ENCODE measurements around the gene MBD3L3.
"Not testable (repeated sequence)": the region's sequence is repeated elsewhere in the genome, so short reads cannot be mapped to it uniquely, and the experiment has no call there.

Gene MBD3L3

GRCh38 chr19:7058576-7058975, at the start of gene MBD3L3:
MBD3L3 (minus strand) TSS chr19:7058676; CDS start chr19:7058605, 71 bp downstream.
- DNase-seq; H3K27ac ChIP-seq; H3K4me3 ChIP-seq; H3K36me3 ChIP-seq; intact Hi-C loops (cut with DNase I; ENCODE audit: low total_unique reads); H3K4me1 ChIP-seq; H3K27me3 ChIP-seq; H3K9me3 ChIP-seq: not testable (repeated sequence)

- no peaks in the 10 kb centered on the region for H3K36me3 ChIP-seq
- DNase-seq, result no peak
- no peaks in the 10 kb centered on the region for H3K9me3 ChIP-seq
- H3K27me3 ChIP-seq, result no peaks in the 10 kb centered on the region
- H3K4me1 ChIP-seq, result peaks cover 0 to 4% (median 0%) of the 10 kb centered on the region in 4 donors
- no peak overlapping the region for H3K27ac ChIP-seq
- no peak overlapping the region for H3K4me3 ChIP-seq
- intact Hi-C loops (cut with DNase I; ENCODE audit: low total_unique reads), result no loop called here
- no peak for TF ChIP-seq CTCF (IDR thresholded peaks at IDR 0.05)
Measured at GRCh38 chr19:7106711-7107657, 48.5 kb upstream of the MBD3L3 start.

GRCh38 chr19:7104747-7105447, 46.4 kb upstream of the MBD3L3 start:
- peak in 1 of 2 donors; percentile 54 for DNase-seq
- no peaks in the 10 kb centered on the region for H3K27me3 ChIP-seq
- peaks cover 0 to 2% (median 0%) of the 10 kb centered on the region in 4 donors for H3K4me1 ChIP-seq
- H3K9me3 ChIP-seq, result no peaks in the 10 kb centered on the region
- no peak for TF ChIP-seq CTCF (IDR thresholded peaks at IDR 0.05)
- H3K4me3 ChIP-seq, result no peak overlapping the region
- no peak overlapping the region for H3K27ac ChIP-seq
- H3K36me3 ChIP-seq, result no peaks in the 10 kb centered on the region
- intact Hi-C loops (cut with DNase I; ENCODE audit: low total_unique reads), result loop anchor here (2.0 kb wide), 1 partner anchor 240 kb away; no protein-coding TSS in a partner anchor

GRCh38 chr19:7101498-7102253, 43.2 kb upstream of the MBD3L3 start:
- intact Hi-C loops (cut with DNase I; ENCODE audit: low total_unique reads), result no loop called here
- DNase-seq, result no peak
- Histone ChIP-seq H3K27me3 (no peaks in the 10 kb centered on the region), H3K4me1 (peaks cover 0 to 7% (median 0%) of the 10 kb centered on the region in 4 donors), H3K36me3 (no peaks in the 10 kb centered on the region), H3K27ac (no peak overlapping the region), H3K4me3 (no peak overlapping the region), H3K9me3 (no peaks in the 10 kb centered on the region)
- TF ChIP-seq CTCF (IDR thresholded peaks at IDR 0.05), result no peak

- Histone ChIP-seq H3K36me3 (no peaks in the 10 kb centered on the region), H3K4me1 (peaks cover 0 to 7% (median 0%) of the 10 kb centered on the region in 4 donors), H3K9me3 (peaks cover 0 to 7% (median 5%) of the 10 kb centered on the region in 3 donors), H3K27ac (peak overlapping the region; percentile 86 to 90), H3K27me3 (no peaks in the 10 kb centered on the region), H3K4me3 (peak overlapping the region; percentile 52 to 61)
- DNase-seq, result no peak
- TF ChIP-seq CTCF (IDR thresholded peaks at IDR 0.05), result no peak
- intact Hi-C loops (cut with DNase I; ENCODE audit: low total_unique reads), result loop anchor here (5.0 kb wide), 1 partner anchor 583 kb away; the partner anchor contains the start of gene TRAPPC5
Measured at GRCh38 chr19:7099597-7099921, 41.1 kb upstream of the MBD3L3 start.
